ENCODE data around the gene HRAS. TPM values are rescaled to one million over a fixed set of nuclear protein-coding genes. Genes with fewer than 3 reads are reported as not detected.

HRAS gene
- total and polyA plus RNA-seq, 4 donors = 4.7 to 17.4 (median 10.9) TPM

DNA sequence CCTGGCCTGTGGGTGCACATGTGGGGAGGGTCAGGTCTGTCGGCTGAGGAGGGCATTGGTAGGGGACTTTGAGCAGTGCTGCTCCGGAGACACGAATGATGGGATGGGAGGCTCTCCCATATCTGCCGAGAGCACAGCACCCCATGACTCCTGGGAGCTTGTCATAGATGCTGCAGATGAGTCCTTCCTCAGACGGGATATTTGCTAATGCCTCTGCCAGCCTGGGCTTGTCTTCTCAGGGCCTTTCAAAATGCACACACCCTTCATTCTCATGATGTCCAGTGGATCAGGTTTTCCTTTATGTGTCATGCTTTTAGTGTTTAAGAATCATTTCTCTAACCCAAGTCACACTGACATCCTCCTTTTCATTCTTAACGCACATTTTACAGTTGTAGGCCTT, 20.2 kb downstream of the HRAS start (continued):
- TF ChIP-seq, protein P1, sequence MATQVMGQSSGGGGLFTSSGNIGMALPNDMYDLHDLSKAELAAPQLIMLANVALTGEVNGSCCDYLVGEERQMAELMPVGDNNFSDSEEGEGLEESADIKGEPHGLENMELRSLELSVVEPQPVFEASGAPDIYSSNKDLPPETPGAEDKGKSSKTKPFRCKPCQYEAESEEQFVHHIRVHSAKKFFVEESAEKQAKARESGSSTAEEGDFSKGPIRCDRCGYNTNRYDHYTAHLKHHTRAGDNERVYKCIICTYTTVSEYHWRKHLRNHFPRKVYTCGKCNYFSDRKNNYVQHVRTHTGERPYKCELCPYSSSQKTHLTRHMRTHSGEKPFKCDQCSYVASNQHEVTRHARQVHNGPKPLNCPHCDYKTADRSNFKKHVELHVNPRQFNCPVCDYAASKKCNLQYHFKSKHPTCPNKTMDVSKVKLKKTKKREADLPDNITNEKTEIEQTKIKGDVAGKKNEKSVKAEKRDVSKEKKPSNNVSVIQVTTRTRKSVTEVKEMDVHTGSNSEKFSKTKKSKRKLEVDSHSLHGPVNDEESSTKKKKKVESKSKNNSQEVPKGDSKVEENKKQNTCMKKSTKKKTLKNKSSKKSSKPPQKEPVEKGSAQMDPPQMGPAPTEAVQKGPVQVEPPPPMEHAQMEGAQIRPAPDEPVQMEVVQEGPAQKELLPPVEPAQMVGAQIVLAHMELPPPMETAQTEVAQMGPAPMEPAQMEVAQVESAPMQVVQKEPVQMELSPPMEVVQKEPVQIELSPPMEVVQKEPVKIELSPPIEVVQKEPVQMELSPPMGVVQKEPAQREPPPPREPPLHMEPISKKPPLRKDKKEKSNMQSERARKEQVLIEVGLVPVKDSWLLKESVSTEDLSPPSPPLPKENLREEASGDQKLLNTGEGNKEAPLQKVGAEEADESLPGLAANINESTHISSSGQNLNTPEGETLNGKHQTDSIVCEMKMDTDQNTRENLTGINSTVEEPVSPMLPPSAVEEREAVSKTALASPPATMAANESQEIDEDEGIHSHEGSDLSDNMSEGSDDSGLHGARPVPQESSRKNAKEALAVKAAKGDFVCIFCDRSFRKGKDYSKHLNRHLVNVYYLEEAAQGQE (IDR thresholded peaks at IDR 0.05) = no peak

DNA sequence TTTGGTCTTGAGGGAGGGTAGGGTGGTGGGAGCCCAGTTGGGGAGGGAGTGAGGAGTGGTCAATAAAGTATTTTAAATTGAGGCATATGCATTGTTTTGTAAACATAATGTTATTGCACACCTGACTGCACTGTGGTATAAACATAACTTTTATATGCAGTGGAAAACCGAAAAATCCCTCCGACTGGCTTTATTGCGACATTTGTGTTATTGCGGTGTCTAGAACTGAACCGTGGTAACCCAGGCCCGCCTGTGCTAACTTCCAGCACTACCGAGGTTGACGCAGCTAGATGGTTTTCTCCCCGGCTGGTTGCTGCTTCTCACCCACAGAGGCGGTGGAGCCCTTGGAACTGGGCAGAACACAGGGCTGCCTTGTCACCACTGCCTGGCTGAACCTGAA, 20.8 kb downstream of the HRAS start:
- Histone ChIP-seq H3K9ac (ENCODE audit: low read depth in 1 of 2, low read length in 2 of 2) (no peak overlapping the region), H3K4me1 (ENCODE audit: control insufficient read depth in 4 of 4, insufficient read depth in 4 of 4, low read length in 3 of 4) (peaks cover 0 to 5% (median 1%) of the 10 kb centered on the region in 4 donors), H3K9me3 (ENCODE audit: control insufficient read depth in 4 of 4, low read length in 3 of 4) (no peaks in the 10 kb centered on the region), H3K27me3 (ENCODE audit: control insufficient read depth in 4 of 4, insufficient read depth in 4 of 4, low read length in 3 of 4) (no peaks in the 10 kb centered on the region), H3K4me3 (ENCODE audit: low read depth in 1 of 3, low read length in 3 of 3) (no peak overlapping the region), H3K36me3 (ENCODE audit: control insufficient read depth in 4 of 4, insufficient read depth in 3 of 4, low read depth in 1 of 4, low read length in 3 of 4) (peaks cover 0 to 11% (median 5%) of the 10 kb centered on the region in 4 donors), H3K27ac (ENCODE audit: low read depth in 1 of 2, low read length in 2 of 2) (no peak overlapping the region)
- 90% methylated on average over 10 of the region's 10 CpGs for WGBS
- TF ChIP-seq RAD21 (IDR thresholded peaks at IDR 0.05) (no peak), FOXA2 (IDR thresholded peaks at IDR 0.05) (no peak), TAF1 (conservative IDR thresholded peaks at IDR 0.05) (no peak), HNF4A (conservative IDR thresholded peaks at IDR 0.05) (no peak), HNF4G (IDR thresholded peaks at IDR 0.05) (no peak)
- DNase-seq (ENCODE audit: low spot score) = no peak

DNA sequence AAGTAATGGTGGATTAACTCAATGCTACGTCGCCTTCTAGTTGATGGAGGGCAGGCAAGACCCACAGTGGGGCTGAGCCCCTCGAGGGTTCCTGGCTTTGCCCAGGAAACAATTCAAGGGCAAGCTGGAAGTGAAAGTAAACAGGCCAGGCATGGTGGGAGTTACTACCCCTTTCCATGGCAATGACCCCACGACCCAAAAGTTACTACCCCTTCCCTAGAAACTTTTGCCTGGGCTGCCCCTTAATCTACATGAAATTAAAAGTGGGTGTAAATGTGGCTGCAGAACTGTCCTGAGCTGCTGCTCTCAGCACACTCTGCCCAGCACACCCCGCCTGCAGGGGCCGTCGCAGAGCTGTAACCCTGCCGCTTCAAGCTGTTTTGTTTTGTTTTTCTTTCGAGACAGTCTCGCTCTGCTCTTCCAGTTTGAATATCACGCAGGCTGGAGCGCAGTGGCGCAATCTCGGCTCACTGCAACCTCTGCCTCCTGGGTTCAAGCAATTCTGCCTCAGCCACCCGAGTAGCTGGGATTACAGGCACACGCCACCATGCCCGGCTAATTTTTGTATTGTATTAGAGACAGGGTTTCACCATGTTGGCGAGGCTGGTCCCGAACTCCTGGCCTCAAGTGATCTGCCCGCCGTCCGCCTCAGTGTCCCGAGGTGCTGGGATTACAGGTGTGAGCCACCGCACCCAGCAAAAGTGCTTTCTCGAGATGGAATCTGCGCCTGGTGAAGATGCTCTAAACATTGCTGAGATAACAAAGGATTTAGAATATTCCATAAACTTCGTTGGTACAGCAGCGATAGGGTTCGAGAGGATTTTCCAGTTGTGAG, 22.4 kb downstream of the HRAS start:
- no peaks in the 10 kb centered on the region for H3K27me3 ChIP-seq (ENCODE audit: control insufficient read depth in 4 of 4, insufficient read depth in 4 of 4, low read length in 3 of 4)
- H3K9ac ChIP-seq (ENCODE audit: low read depth in 1 of 2, low read length in 2 of 2) = no peak overlapping the region
- H3K27ac ChIP-seq (ENCODE audit: low read depth in 1 of 2, low read length in 2 of 2) = no peak overlapping the region
- peaks cover 0 to 2% (median 0%) of the 10 kb centered on the region in 4 donors for H3K4me1 ChIP-seq (ENCODE audit: control insufficient read depth in 4 of 4, insufficient read depth in 4 of 4, low read length in 3 of 4)
- peaks cover 0 to 11% (median 6%) of the 10 kb centered on the region in 4 donors for H3K36me3 ChIP-seq (ENCODE audit: control insufficient read depth in 4 of 4, insufficient read depth in 3 of 4, low read depth in 1 of 4, low read length in 3 of 4)
- TF ChIP-seq HNF4A (conservative IDR thresholded peaks at IDR 0.05) = no peak
- TF ChIP-seq, protein P2, sequence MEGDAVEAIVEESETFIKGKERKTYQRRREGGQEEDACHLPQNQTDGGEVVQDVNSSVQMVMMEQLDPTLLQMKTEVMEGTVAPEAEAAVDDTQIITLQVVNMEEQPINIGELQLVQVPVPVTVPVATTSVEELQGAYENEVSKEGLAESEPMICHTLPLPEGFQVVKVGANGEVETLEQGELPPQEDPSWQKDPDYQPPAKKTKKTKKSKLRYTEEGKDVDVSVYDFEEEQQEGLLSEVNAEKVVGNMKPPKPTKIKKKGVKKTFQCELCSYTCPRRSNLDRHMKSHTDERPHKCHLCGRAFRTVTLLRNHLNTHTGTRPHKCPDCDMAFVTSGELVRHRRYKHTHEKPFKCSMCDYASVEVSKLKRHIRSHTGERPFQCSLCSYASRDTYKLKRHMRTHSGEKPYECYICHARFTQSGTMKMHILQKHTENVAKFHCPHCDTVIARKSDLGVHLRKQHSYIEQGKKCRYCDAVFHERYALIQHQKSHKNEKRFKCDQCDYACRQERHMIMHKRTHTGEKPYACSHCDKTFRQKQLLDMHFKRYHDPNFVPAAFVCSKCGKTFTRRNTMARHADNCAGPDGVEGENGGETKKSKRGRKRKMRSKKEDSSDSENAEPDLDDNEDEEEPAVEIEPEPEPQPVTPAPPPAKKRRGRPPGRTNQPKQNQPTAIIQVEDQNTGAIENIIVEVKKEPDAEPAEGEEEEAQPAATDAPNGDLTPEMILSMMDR (IDR thresholded peaks at IDR 0.05; ENCODE audit: low read depth, low read length, missing input control) = no peak
- no peak for TF ChIP-seq RXRA (IDR thresholded peaks at IDR 0.05)
- TF ChIP-seq TAF1 (conservative IDR thresholded peaks at IDR 0.05) = no peak
- no peak for TF ChIP-seq GABPA (IDR thresholded peaks at IDR 0.05 in 1 of 2, conservative IDR thresholded peaks at IDR 0.05 in 1 of 2)
- TF ChIP-seq HNF4G (IDR thresholded peaks at IDR 0.05) = no peak
- TF ChIP-seq NR2F2 (IDR thresholded peaks at IDR 0.05) = no peak
- TF ChIP-seq, protein P3, sequence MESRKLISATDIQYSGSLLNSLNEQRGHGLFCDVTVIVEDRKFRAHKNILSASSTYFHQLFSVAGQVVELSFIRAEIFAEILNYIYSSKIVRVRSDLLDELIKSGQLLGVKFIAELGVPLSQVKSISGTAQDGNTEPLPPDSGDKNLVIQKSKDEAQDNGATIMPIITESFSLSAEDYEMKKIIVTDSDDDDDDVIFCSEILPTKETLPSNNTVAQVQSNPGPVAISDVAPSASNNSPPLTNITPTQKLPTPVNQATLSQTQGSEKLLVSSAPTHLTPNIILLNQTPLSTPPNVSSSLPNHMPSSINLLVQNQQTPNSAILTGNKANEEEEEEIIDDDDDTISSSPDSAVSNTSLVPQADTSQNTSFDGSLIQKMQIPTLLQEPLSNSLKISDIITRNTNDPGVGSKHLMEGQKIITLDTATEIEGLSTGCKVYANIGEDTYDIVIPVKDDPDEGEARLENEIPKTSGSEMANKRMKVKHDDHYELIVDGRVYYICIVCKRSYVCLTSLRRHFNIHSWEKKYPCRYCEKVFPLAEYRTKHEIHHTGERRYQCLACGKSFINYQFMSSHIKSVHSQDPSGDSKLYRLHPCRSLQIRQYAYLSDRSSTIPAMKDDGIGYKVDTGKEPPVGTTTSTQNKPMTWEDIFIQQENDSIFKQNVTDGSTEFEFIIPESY (IDR thresholded peaks at IDR 0.05) = no peak
- TF ChIP-seq, protein P4, sequence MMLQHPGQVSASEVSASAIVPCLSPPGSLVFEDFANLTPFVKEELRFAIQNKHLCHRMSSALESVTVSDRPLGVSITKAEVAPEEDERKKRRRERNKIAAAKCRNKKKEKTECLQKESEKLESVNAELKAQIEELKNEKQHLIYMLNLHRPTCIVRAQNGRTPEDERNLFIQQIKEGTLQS (IDR thresholded peaks at IDR 0.05) = no peak
- TF ChIP-seq, protein P5, sequence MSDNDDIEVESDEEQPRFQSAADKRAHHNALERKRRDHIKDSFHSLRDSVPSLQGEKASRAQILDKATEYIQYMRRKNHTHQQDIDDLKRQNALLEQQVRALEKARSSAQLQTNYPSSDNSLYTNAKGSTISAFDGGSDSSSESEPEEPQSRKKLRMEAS (IDR thresholded peaks at IDR 0.05) = no peak
- TF ChIP-seq JUND (IDR thresholded peaks at IDR 0.05) = no peak
- TF ChIP-seq, protein P1 (IDR thresholded peaks at IDR 0.05) = no peak
- no peak for TF ChIP-seq YY1 (IDR thresholded peaks at IDR 0.05)
- no peak for TF ChIP-seq FOXA1 (IDR thresholded peaks at IDR 0.05)
- no peak for TF ChIP-seq EGR1 (IDR thresholded peaks at IDR 0.05; ENCODE audit: low read depth in 2 of 2)
- TF ChIP-seq RAD21 (IDR thresholded peaks at IDR 0.05) = no peak
- no peak for TF ChIP-seq SP1 (IDR thresholded peaks at IDR 0.05)
- TF ChIP-seq FOXA2 (IDR thresholded peaks at IDR 0.05) = no peak
- H3K9me3 ChIP-seq (ENCODE audit: control insufficient read depth in 4 of 4, low read length in 3 of 4) = no peaks in the 10 kb centered on the region
- 93% methylated on average over 29 of the region's 29 CpGs for WGBS
- DNase-seq (ENCODE audit: low spot score) = no peak
- H3K4me3 ChIP-seq (ENCODE audit: low read depth in 1 of 3, low read length in 3 of 3) = no peak overlapping the region

Data from liver (tissue), 9 donors.